Measurements from ENCODE around the gene ZNF835.

GRCh38 chr19:56668676-56669075, 2.9 kb downstream of the ZNF835 start:
- TF ChIP-seq KLF11 (CRISPR knock-in tag; IDR thresholded peaks at IDR 0.05) (no peak), ZNF232 (CRISPR knock-in tag; IDR thresholded peaks at IDR 0.05; ENCODE audit: borderline replicate concordance) (no peak), ZBTB26 (CRISPR knock-in tag; IDR thresholded peaks at IDR 0.05; ENCODE audit: borderline replicate concordance) (no peak), NPAS2 (CRISPR knock-in tag; IDR thresholded peaks at IDR 0.05; ENCODE audit: borderline replicate concordance) (no peak), POLR2AphosphoS5 (IDR thresholded peaks at IDR 0.05; ENCODE audit: low read depth, low read length) (no peak), ZNF512 (CRISPR knock-in tag; IDR thresholded peaks at IDR 0.05) (no peak), PHF8 (CRISPR knock-in tag; IDR thresholded peaks at IDR 0.05) (no peak), HOMEZ (CRISPR knock-in tag; IDR thresholded peaks at IDR 0.05; ENCODE audit: low read depth) (no peak), CTCF (CRISPR knock-in tag; IDR thresholded peaks at IDR 0.05) (no peak), ZNF260 (CRISPR knock-in tag; IDR thresholded peaks at IDR 0.05; ENCODE audit: borderline replicate concordance, low read depth) (no peak), LCORL (IDR thresholded peaks at IDR 0.05) (no peak), LCORL (CRISPR knock-in tag; IDR thresholded peaks at IDR 0.05) (no peak), ESRRA (CRISPR knock-in tag; IDR thresholded peaks at IDR 0.05; ENCODE audit: low read depth) (no peak)
